ENCODE data around the gene MDFIC.

MDFIC gene

DNA sequence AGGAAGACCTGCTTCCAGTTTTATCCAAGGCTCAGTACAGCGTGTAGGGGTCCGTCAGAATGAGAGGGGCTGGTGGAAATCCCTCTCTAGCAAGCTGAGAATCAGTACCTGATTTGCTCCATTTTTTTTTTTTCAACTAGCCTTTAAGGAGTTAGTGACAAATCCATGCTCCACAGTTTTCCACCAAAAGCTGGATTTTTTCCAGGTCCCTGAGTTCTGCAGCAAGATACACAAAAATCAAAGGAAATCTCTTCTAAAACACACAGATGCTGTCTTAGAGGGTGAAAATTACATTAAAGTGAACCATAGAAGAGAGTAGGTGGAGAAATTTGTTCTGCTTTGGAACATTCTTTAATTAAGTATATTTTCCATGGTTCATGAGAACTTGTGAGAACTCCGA lies 30.4 kb downstream of the MDFIC start:
- DNase-seq, result no peak
- no peaks in the 10 kb centered on the region for H3K27me3 ChIP-seq (ENCODE audit: insufficient read depth, low read length, poor library complexity)
- no peaks in the 10 kb centered on the region for H3K9me3 ChIP-seq (ENCODE audit: insufficient read depth, low read length, severe bottlenecking)
- H3K27ac ChIP-seq (ENCODE audit: low read length), result no peak overlapping the region
- no peak overlapping the region for H3K4me2 ChIP-seq (ENCODE audit: insufficient read depth, low read length)
- H4K20me1 ChIP-seq (ENCODE audit: insufficient read depth, low read length), result peaks cover 14% of the 10 kb centered on the region; the same call in 1 of the 2 replicates
- H3K4me1 ChIP-seq (ENCODE audit: insufficient read depth, low read length), result peaks cover 25% of the 10 kb centered on the region
- H2AFZ ChIP-seq (ENCODE audit: low read depth, low read length), result no peak overlapping the region
- no peak overlapping the region for H3K4me3 ChIP-seq (ENCODE audit: low read depth in 1 of 2, low read length in 2 of 2)
- no peak for ATAC-seq (ENCODE audit: insufficient read depth, low read depth)
- no peak overlapping the region for H3K9ac ChIP-seq (ENCODE audit: low read depth, low read length)
- TF ChIP-seq EZH2 (IDR thresholded peaks at IDR 0.05; ENCODE audit: borderline replicate concordance, low read depth, low read length, severe bottlenecking), result no peak
- TF ChIP-seq, protein P1, sequence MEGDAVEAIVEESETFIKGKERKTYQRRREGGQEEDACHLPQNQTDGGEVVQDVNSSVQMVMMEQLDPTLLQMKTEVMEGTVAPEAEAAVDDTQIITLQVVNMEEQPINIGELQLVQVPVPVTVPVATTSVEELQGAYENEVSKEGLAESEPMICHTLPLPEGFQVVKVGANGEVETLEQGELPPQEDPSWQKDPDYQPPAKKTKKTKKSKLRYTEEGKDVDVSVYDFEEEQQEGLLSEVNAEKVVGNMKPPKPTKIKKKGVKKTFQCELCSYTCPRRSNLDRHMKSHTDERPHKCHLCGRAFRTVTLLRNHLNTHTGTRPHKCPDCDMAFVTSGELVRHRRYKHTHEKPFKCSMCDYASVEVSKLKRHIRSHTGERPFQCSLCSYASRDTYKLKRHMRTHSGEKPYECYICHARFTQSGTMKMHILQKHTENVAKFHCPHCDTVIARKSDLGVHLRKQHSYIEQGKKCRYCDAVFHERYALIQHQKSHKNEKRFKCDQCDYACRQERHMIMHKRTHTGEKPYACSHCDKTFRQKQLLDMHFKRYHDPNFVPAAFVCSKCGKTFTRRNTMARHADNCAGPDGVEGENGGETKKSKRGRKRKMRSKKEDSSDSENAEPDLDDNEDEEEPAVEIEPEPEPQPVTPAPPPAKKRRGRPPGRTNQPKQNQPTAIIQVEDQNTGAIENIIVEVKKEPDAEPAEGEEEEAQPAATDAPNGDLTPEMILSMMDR (IDR thresholded peaks at IDR 0.05; ENCODE audit: borderline replicate concordance, extremely low read depth, low read length, poor library complexity, severe bottlenecking), result no peak
- peaks cover 83% of the 10 kb centered on the region for H3K79me2 ChIP-seq (ENCODE audit: insufficient read depth, low read length)
- peaks cover 36% of the 10 kb centered on the region for H3K36me3 ChIP-seq (ENCODE audit: insufficient read depth, low read length)

DNA sequence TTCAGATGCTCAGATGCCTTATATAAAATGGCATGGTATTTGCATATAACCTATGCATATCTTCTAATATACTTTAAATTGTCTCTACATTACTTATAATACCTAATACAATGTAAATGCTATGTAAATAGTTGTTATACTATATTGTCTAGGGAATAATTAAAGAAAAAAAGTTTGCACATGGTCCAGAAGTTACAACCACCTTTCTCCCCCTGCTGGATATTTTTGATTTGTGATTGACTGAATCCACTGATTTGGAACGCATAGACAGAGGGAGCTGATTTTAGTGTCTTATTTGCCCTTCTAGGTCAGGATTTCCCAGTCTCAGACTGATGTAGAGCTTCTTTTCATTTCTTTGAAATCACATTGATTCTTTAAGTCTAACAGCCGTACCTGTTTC lies 31.8 kb downstream of the MDFIC start:
- Histone ChIP-seq H3K27me3 (ENCODE audit: insufficient read depth, low read length, poor library complexity) (no peaks in the 10 kb centered on the region), H3K79me2 (ENCODE audit: insufficient read depth, low read length) (peaks cover 86% of the 10 kb centered on the region), H3K4me2 (ENCODE audit: insufficient read depth, low read length) (no peak overlapping the region), H2AFZ (ENCODE audit: low read depth, low read length) (no peak overlapping the region), H3K4me3 (ENCODE audit: low read depth in 1 of 2, low read length in 2 of 2) (no peak overlapping the region), H3K9ac (ENCODE audit: low read depth, low read length) (no peak overlapping the region), H4K20me1 (ENCODE audit: insufficient read depth, low read length) (peaks cover 9% of the 10 kb centered on the region; the same call in 1 of the 2 replicates), H3K27ac (ENCODE audit: low read length) (no peak overlapping the region), H3K4me1 (ENCODE audit: insufficient read depth, low read length) (peaks cover 10% of the 10 kb centered on the region), H3K9me3 (ENCODE audit: insufficient read depth, low read length, severe bottlenecking) (no peaks in the 10 kb centered on the region), H3K36me3 (ENCODE audit: insufficient read depth, low read length) (peaks cover 31% of the 10 kb centered on the region)
- TF ChIP-seq, protein P1 (IDR thresholded peaks at IDR 0.05; ENCODE audit: borderline replicate concordance, extremely low read depth, low read length, poor library complexity, severe bottlenecking), result peak; percentile 23
- TF ChIP-seq EZH2 (IDR thresholded peaks at IDR 0.05; ENCODE audit: borderline replicate concordance, low read depth, low read length, severe bottlenecking), result no peak
- DNase-seq, result no peak
- no peak for ATAC-seq (ENCODE audit: insufficient read depth, low read depth)

DNA sequence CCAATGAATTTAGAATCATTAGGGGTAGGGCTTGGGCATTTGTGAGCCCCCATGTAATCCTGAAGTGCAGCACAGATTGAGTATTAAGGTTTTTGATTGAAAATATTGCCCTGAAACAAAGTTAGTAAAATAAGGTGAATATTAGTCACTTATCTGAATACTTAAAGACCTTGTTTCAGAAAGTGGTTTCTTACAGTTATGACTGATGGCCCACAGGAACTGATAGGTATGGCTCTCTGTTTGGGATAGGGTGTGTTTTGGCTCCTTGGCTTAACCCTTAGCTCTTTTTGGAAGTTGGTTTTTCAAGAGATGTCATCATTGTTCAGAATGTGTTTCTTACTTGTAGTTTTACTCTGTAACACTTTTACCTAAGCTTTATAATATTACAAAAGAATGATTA lies 34.8 kb downstream of the MDFIC start:
- H3K4me1 ChIP-seq (ENCODE audit: insufficient read depth, low read length), result no peaks in the 10 kb centered on the region
- H4K20me1 ChIP-seq (ENCODE audit: insufficient read depth, low read length), result peaks cover 9% of the 10 kb centered on the region; the same call in 1 of the 2 replicates
- H3K79me2 ChIP-seq (ENCODE audit: insufficient read depth, low read length), result peaks cover 92% of the 10 kb centered on the region
- H3K9ac ChIP-seq (ENCODE audit: low read depth, low read length), result no peak overlapping the region
- peaks cover 31% of the 10 kb centered on the region for H3K36me3 ChIP-seq (ENCODE audit: insufficient read depth, low read length)
- H3K9me3 ChIP-seq (ENCODE audit: insufficient read depth, low read length, severe bottlenecking), result no peaks in the 10 kb centered on the region
- DNase-seq (no peak), ATAC-seq (ENCODE audit: insufficient read depth, low read depth) (no peak)
- H3K27me3 ChIP-seq (ENCODE audit: insufficient read depth, low read length, poor library complexity), result no peaks in the 10 kb centered on the region
- no peak overlapping the region for H2AFZ ChIP-seq (ENCODE audit: low read depth, low read length)
- no peak for TF ChIP-seq EZH2 (IDR thresholded peaks at IDR 0.05; ENCODE audit: borderline replicate concordance, low read depth, low read length, severe bottlenecking)
- TF ChIP-seq, protein P1 (IDR thresholded peaks at IDR 0.05; ENCODE audit: borderline replicate concordance, extremely low read depth, low read length, poor library complexity, severe bottlenecking), result no peak
- no peak overlapping the region for H3K4me3 ChIP-seq (ENCODE audit: low read depth in 1 of 2, low read length in 2 of 2)
- no peak overlapping the region for H3K4me2 ChIP-seq (ENCODE audit: insufficient read depth, low read length)
- no peak overlapping the region for H3K27ac ChIP-seq (ENCODE audit: low read length)

DNA sequence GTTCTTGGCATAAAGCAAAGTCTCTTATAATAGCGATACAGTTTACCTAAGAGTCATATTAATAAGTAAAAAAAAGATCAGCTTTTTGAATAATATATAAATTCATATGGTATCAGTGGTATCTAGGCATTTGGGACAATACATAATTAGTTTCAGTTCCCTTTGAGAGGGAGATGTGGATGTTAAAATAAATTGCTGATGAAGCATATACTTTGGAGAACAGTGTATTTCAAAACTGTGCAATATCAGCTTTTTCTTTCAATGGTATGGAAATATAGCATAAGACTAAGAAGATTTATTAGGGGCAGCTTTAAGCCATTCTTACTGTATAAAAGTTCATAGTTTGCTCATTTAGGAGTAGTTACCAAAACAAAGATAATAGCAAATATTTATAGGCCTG lies 35.5 kb downstream of the MDFIC start:
- Histone ChIP-seq H2AFZ (ENCODE audit: low read depth, low read length) (no peak overlapping the region), H3K36me3 (ENCODE audit: insufficient read depth, low read length) (peaks cover 30% of the 10 kb centered on the region), H3K4me2 (ENCODE audit: insufficient read depth, low read length) (no peak overlapping the region), H3K27ac (ENCODE audit: low read length) (no peak overlapping the region), H3K9me3 (ENCODE audit: insufficient read depth, low read length, severe bottlenecking) (no peaks in the 10 kb centered on the region), H3K79me2 (ENCODE audit: insufficient read depth, low read length) (peaks cover 92% of the 10 kb centered on the region), H4K20me1 (ENCODE audit: insufficient read depth, low read length) (peaks cover 9% of the 10 kb centered on the region; the same call in 1 of the 2 replicates), H3K4me1 (ENCODE audit: insufficient read depth, low read length) (no peaks in the 10 kb centered on the region), H3K9ac (ENCODE audit: low read depth, low read length) (no peak overlapping the region), H3K4me3 (ENCODE audit: low read depth in 1 of 2, low read length in 2 of 2) (no peak overlapping the region), H3K27me3 (ENCODE audit: insufficient read depth, low read length, poor library complexity) (no peaks in the 10 kb centered on the region)
- DNase-seq, result no peak
- no peak for ATAC-seq (ENCODE audit: insufficient read depth, low read depth)
- no peak for TF ChIP-seq EZH2 (IDR thresholded peaks at IDR 0.05; ENCODE audit: borderline replicate concordance, low read depth, low read length, severe bottlenecking)
- TF ChIP-seq, protein P1 (IDR thresholded peaks at IDR 0.05; ENCODE audit: borderline replicate concordance, extremely low read depth, low read length, poor library complexity, severe bottlenecking), result no peak

All from DND-41 (cell line).